Cortex of kidney (tissue), 1 donor: Measurements from ENCODE around the gene CEND1.
A peak's percentile ranks its signal among the peaks of the same experiment; 100 is the strongest.

Experiments used
- DNase-seq: peaks from one replicate; lab custom pipeline; 2025; lab: John Stamatoyannopoulos, UW

CEND1 gene

DNA sequence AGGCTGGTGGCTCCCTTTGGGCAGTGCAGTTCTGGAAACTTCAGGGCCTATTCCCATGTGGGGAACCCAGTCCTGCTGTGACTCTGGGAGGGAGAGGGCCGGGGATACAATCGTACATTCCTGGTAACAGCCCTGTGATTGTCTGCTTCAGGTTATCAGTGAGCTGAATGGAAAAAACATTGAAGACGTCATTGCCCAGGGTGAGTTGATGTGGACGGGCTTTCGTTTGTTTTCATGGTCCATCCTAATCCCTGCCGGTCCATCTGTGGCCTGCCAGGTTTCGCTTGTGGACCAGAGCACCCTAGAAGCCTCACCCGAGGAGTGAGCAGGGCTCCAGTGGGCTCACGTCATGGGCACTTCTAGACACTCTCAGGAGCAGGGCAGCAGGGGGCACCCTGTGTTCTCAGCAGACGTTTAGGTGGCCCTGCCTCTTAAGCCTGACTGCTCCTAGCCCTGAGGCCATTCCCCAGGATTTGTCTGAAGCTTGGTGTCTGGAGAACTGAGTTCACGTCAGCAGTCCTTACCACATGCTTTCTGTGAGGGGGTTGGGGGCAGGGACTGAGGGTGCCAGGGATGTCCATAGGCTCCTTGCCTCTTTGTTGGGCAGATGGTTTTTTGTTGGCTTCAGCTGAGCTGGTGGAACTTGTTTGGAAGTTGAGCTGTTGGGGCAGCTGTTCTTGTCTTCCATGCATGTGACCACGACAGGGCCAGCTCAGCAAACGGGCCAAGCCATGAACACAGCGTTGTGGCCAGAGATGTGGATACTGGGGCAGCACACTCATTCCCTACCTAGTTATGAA, 21.8 kb upstream of the CEND1 start:
- no peak for DNase-seq

DNA sequence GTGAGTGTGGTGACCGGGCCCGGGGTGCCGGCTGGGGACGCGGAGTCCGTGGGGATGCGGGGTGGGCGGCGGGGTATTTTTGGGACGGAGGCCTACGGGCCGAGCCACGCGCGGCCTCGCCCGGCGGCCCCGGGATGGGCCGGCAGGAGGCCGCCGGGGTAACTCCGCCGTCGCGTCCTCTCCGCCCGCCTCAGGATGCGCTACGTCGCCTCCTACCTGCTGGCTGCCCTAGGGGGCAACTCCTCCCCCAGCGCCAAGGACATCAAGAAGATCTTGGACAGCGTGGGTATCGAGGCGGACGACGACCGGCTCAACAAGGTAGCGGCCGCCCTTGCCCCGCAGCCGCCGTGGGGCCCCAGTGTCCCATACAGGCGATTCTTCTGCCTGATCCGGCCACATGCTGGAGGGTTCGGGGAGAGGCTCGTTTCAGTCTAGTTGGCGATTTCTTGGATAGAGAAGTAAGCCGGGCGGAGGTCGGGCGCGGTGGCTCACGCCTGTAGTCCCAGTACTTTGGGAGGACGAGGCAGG, 20.2 kb upstream of the CEND1 start:
- no peak for DNase-seq

DNA sequence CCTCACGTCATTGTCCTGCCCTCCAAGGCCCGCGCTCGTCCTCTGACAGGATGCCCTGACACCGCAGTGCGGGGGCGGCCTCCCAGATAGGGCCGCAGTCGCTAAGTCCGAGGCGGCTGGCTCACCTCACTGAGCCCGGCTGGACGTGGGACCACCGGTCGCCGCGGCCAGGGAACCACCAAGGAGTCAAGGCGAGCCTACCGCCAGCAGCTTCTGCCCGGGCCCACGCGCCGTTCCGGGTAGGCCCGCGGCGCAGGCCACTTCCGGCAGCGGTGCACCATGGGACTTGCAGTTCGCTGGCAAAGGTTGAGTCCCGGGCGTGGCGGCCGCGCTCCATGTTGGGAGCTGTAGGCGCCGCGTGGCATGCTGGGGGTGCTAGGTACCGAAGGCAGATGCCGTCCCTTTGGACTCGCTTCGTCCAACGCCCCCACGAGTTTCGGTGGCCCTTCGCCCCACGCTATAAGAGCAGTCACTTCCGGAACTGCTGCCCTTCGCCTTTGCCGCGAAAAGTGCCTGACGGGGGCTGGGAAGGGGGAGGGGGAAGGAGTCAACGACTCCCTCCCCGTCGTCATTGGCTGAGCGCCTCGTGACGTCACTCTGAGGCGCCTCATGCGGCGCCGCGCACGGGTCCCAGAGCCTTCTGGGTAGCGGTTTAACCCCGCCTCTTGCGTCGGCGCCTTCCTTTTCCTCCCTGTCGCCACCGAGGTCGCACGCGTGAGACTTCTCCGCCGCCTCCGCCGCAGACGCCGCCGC, 19.6 kb upstream of the CEND1 start, which contains the start of gene RPLP2:
TSS of gene RPLP2 (plus strand) at position 681 of the 753 bp plus-strand sequence. CDS start 268 bp downstream, outside the sequence.
- DNase-seq, result peak; percentile 97

DNA sequence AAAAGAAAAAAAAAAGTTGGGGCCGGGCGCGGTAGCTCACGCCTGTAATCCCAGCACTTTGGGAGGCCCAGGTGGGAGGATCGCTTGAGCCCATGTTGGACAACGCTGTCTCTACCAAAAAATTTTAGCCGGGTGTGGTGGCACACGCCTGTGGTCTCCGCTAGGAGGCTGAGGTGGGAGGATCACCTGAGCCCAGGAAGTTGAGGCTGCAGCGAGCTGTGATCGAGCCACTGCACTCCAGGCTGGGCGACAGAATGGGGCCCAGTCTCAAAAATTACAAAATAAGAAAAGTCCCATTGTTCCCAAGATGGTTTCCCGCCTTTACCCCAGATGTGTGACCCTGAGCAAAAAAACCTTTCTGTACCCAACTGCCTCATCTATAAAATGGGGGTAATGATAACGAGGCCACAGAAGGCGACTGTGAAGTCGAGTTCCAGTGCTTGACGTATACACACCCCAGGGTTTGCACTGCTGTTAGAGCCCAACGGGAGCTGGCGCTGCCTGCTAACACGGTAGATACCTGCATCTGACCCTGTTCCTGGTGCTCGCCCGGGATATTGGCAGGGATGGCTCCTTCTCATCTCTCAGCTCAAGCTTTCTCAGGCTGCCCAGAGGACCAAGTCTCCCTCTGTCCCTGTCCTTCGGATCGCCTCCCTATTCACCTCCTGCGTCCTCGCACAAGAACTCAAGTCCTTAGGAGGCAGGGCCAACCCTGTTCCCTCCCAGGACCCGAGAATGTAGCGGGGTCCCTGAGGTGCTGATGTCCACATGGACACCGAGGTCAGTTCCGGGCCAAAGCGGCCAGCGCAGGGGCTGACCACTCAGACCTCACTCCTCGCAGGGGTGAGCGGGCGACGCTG, 18.8 kb upstream of the CEND1 start:
- DNase-seq, result no peak

DNA sequence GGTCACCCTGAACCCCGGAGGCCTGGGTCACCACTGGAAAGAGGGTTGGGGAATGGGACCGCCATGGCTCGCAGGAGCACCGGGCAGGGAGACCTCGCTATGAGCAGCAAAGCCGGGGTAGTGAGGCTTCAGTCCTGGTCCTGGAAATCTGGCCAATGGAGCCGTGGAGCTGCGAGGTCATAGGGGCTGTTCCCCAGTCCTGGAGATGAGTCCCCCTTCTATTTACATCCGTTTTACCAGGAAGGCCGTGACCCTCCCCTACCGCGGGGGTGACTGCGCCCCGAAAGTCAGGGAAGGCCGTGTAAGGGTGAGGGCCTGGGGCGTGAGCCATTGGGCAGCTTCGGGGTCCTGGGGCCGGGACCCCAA, 14.7 kb upstream of the CEND1 start:
- DNase-seq, result no peak

DNA sequence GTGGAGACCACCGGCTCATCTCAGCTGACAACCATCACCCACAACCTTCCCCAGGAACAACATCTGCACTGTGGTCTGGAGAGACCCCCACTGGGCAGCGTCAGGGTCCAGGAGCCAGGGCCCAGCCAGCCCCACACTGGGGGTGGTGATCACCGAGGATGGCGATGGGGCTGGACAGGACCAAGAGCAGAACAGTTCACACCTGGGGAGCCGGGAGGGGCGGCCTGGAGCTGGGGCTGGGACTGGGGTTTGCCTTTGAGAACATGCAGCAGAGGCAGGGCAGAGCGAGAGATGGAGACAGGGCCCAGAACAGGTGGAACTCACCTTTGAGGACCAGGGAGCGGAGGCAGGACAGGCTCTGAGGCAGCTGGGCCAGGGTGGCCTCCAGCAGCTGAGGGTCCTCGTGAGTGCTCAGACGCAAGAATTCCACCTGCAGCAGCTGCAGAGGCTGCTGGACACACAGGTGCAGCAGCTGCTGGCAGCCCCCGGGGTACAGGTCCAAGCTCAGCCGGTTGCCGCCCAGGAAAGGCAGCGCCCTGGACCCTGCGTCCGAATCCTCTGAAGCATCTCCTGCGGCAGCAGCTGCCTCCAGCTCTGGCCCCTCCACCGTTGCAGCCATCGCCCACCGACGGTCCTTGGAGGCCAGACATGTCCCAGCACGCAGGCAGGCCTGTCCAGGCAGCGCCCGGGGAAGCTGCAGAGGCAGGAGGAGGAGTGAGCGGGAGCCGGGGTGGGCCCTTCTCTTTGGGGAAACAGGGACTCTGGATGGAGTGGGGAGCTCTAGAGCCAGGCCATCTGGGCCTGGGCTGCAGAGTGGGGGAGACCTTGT, 14.1 kb upstream of the CEND1 start:
- DNase-seq, result no peak

DNA sequence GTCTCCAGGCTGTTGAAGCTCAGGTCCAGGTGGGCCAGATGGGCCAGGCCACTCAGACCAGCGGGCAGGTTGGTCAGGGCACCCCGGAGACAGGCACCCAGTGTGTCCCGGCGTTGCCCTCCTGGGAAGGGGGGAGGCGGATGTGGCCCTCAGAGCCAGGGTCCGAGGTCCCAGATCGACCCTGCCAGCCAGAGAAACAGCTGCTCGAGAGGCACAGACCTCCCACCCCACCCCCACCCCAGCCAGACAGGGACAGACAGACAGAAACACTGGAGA, 13.5 kb upstream of the CEND1 start:
- DNase-seq, result no peak

DNA sequence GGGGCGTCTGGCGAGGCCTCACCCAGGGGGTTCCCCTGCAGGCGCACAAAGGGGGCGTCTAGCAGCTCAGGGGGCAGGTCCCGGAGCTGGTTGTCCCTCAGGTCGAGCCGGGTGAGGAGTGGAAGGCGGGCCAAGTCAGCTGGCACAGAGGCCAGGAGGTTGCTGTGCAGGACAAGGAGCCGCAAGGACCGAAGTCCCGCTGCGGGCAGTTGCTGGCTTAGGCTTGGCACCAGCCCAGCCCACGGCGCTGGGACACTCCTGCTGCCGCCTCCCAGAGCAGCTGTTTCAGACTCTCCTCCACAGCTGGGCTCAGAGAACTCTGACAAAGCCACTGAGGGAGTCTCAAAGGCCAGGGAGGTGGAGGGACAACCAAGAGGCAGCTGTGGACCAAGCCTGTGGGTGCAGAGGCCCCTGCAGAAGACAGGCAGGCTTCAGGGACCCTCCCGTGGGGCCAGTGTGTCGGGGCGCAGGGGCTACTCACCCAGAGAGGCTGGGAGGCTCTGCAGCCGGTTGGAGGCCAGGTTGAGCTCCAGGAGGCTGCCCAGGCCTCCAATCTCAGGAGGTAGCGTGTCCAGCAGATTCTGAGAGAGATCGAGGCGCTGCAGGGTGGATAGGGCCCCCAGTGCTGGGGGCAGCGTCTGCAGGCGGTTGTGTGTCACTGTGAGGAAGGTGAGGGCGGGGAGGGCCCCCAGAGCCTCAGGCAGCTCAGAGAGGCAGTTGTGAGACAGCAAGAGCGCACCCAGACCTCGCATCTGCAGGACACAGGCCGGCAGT, 13.0 kb upstream of the CEND1 start:
- DNase-seq, result no peak

DNA sequence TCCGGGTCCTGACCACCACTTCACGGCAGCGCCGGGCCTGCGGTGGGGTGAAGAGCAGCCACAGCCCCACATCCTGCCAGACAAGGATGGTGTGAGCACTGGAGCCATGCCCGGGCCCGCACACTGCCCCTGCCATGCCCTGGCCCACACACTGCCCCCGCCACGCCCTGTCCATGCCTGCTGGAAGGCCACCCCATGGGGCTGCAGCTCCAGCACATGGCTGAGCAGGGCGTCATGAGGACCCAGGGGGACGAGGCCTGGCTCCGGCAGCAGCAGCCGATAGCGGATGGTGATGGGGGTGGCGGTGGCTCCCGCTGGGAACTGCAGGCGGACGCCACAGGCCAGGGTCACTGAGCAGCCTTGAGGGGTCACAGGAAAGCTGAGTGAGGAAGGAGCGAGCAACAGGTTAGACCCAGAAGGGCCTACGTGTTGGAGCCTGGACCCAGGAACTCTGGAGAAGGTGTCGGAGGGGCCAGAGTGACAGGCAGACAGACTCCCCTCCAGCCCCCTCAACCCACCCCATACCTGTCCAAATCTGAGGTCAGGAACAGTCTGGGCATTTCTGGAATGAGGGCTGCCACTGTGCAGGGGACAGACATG, 12.2 kb upstream of the CEND1 start:
- DNase-seq, result no peak

DNA sequence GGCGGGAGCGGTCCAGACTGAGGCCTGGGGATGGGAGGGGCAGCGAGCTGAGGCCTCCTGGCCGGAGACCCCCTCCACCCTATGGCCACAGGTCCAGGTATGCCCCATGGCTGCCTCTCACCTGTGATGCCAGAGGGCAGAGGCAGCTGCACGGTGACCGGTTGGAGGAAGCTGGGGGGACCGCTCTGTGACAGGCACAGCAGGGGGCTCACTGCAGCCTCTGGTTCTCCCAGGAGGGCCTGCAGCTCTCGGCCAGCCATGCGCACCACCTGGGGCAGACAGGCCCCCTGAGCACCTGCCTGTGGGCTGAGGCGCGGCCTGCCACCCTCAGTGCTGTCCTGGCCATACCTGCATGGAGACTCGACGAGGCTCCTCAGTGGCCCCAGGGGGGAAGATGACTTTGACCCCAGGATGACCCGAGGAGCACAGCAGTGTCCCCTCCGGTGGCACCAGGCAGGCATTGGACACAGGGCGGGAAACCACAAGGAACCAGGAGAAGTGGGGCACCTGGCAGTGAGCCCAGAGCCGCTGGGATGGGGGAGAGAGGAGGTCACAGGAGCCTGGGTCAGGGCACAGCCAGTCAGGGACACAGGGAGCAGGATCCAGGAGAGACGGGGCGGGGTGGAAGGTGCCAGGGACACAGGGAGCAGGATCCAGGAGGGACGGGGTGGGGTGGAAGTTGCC, 11.3 kb upstream of the CEND1 start:
- no peak for DNase-seq

DNA sequence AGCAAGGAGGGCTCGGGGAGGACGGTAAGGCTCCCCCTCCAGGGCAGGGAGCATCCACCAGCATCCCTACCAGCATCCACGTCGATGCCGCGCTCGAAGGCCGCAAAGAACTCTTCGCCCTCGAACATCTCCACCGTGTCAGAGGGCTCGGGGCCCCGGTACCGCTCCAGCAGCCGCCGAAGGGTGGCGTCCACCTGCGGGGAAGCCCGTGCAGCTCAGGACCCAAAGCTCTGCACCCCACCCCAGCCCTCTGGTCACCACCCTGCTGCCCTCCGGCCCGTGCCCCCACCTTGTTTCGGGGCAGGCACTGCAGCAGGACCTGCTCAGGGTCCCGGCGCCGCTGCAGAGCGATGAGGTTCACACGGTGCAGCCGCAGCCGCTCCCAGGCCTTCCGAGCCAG, 10.6 kb upstream of the CEND1 start:
- no peak for DNase-seq

DNA sequence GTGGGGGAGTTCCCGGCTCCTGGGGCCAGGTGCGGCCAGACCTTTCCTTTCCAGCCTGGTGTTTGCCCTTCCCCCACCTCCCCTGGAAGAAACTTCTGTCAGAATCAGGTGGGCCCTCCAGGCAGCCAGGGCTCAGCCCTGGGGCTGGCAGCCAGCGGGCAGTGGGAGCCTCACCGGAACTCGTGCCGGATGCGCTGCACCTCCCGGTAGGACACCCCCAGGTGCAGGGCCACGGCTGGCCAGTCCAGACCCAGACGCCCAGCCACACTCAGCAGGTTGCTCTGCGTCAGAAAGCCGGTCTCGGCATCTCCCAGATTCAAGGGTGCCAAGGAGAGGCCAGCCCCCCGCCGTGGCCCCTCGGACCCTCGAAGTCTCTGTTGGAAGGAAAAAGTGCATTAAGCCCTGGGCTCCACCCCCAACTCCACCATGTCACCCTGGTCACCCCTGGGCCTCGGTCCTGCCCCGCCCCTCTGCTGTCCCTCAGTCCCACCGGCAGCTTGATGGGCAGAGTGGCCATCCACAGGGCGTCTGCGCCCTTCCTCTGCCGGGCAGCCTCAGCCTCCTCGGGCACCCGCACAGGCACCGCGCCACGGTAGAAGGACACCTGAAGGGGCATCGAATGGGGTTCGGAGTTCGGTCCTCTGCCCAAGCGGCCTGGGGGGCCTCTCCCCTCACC, 9.9 kb upstream of the CEND1 start:
- DNase-seq, result no peak

DNA sequence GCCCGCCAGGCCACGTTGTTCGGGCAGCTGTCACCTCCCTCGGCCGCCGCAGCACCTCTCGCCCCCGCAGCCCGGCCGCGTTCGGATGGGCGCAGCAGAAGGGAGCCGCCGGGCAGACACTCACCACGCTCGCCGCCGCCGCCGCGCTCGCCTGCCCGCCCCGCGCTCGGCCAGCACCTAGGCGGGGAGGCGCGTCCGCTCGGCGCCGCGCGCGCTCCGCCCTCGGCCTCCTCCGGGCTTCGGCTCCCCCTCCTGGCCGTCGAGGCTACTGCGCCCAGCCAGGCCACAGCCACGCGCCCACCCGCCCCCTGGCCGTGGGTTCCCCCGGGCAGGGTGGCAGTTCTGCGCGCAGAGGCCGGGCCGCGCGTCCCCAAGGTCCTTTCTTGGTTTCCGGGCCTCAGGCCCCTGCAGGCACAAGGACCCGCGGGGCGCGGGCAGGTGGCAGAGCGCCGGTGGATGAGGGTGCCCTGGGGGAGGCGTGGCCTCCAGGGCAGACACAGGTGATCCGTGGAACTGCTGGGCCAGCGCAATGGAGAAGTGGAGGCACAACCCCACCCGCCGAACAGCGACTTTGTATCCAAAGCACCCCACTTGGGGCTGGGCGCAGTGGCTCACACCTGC, 8.3 kb upstream of the CEND1 start, which contains the start of gene SLC25A22:
TSS of gene SLC25A22 (minus strand) at position 189 of the 621 bp plus-strand sequence. CDS start 3,275 bp downstream, outside the sequence.
- DNase-seq, result no peak

DNA sequence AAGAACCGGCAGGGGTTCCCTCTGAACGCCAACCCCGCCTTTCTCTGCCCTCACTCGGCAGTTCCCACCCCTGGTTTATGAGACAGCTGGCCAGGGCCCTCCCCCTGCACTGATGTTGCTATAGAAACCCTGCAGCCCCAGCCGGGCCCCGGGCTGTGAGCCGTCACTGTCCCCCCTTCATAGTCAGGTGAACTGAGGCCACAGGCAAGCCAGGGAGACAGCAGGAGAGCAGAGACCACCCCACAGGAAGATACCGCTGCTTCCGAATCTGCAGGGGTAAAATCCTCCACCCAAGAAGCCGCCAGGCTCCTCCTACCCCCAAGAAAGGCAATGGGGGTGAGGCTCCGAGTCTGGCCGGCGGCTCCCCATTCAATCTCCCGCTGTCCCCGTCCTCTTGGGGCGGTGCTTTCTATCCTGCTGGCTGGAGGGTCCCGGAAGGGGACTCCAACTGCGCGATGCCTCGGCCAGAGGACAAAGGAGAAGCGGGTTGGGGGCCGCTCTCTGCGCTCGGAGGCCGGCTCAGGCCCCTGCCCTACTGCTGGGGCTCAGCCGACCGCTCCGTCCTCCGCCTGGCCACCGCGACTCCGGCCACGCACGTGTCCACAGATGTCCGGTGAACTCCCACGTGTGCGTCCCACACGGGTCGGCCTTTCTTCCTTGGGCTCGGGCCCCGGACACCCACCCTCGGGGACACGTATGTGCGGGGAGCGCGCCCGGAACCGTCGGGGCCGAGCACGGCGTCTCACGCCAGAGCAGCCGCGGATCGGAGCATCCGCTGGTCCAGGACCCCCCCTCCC, 7.6 kb upstream of the CEND1 start:
- no peak for DNase-seq

DNA sequence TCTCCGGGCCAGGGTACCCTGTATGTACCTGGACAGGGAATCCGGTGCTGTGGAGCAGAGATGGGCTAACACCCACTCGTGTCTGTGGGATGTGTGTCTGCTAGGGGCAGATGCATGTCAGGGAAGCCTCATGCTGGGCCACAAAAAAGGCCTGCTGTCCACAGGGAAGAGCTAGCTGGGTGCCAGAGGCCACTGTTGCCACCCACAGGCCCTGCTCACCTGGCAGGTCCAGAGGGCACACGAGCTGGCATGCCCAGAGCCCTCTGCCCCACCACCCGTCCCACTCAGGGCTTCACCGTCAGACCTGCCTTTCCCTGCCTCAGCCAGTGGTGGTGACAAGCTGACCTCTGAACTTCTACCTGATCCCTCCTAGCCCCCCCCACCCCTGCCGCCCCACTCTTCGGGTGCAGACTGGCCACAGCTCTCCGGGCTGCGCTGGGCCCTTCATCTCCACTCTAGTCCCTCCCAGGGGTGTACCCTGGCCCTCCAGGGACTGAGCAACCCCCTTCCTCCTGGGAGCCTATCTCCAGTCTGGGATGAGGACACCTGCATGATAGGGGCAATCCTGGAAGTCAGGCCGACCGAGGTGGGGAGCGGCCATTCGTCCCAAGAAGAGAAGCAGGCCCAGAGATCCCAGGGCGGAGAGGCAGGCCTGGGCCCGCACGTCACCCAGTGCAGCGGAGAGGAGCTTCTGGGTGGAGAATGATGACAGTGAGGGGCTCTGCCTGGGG, 6.8 kb upstream of the CEND1 start:
- DNase-seq, result no peak

DNA sequence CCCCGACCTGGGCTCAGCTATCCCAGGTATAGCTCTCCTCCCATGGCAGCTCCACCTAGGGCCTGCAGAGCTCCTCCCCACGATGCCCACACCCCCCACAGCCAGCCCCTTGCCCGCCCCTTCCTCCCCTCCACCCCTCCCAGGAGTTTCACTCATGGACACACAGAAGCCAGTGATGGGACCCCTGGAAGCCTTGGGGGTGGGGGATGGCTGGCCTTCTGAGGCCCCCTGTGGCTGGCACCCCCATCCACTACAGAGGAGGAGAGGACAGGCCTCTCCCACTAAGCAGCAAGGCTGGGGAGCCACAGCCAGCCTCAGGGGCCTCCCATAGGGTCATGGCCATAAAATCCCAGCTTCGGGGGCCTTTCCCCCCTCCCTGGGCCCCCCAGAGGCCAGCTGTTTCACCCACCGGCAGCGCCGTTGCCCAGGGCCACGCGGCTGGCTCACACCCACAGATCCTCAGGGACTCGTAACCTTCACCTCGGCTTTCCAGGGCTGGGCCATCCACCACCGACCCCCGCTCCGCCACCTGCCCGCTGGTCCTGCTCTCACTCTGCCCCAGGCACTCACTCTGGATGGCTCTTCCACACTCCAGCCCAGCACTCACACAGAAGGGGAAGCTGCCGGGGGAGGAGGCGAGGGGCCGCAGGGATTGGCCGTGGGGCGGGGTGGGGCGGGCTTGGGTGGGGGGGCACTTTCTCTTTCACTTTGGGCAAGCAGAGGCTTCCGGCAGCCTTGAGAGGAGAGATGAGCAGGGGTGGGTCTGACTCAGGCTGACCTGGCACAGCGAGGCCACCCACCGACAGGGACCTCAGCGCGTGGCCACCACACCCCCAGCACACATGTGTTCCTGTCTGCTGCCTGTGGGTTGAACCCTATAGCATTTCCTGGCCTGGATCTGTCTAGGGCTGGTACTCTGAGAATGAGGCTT, 6.0 kb upstream of the CEND1 start:
- DNase-seq, result no peak
